HG03060 (cell line): ENCODE data around the gene LSM5.
"Not testable (repeated sequence)": the region's sequence is repeated elsewhere in the genome, so short reads cannot be mapped to it uniquely, and the experiment has no call there.

ENCODE experiments used
- ATAC-seq: cut with Tn5 transposase; IDR thresholded peaks from one replicate; pipeline ENCODE4 v1.9.1; 2021; ENCODE audit warnings: low read depth, moderate number of reproducible peaks; ENCODE audit not compliant: unreplicated experiment

LSM5 gene

GRCh38 chr7:32506266-32507054 lies 16.3 kb upstream of the LSM5 start:
- peak; percentile 93 for ATAC-seq

- ATAC-seq = no peak
Observed at GRCh38 chr7:32502728-32503127, 12.5 kb upstream of the LSM5 start.

- no peak for ATAC-seq
Observed at GRCh38 chr7:32501522-32501921, 11.3 kb upstream of the LSM5 start.

GRCh38 chr7:32500922-32501341 lies 10.8 kb upstream of the LSM5 start:
- peak; percentile 51 for ATAC-seq

GRCh38 chr7:32500216-32500615 lies 10.0 kb upstream of the LSM5 start:
- not testable (repeated sequence) for ATAC-seq

GRCh38 chr7:32499755-32500154 lies 9.6 kb upstream of the LSM5 start:
- ATAC-seq = not testable (repeated sequence)

- ATAC-seq = no peak
Observed at GRCh38 chr7:32496052-32496813, 6.1 kb upstream of the LSM5 start.

- ATAC-seq = peak; percentile 81
Observed at GRCh38 chr7:32495298-32496051, 5.3 kb upstream of the LSM5 start, which contains the start of gene AVL9. Gene AVL9 (plus strand): TSS chr7:32495489. CDS start chr7:32495710, 221 bp downstream.

- ATAC-seq = peak; percentile 5
Observed at GRCh38 chr7:32494946-32495297, 4.7 kb upstream of the LSM5 start.

GRCh38 chr7:32489788-32490126 lies 423 bp downstream of the LSM5 start:
- ATAC-seq = no peak

GRCh38 chr7:32481921-32482320 lies 8.3 kb downstream of the LSM5 start:
- ATAC-seq = no peak

GRCh38 chr7:32481176-32481575 lies 9.0 kb downstream of the LSM5 start:
- ATAC-seq = no peak

GRCh38 chr7:32479574-32480200 lies 10.5 kb downstream of the LSM5 start:
- ATAC-seq = no peak

GRCh38 chr7:32477649-32477980 lies 12.6 kb downstream of the LSM5 start:
- no peak for ATAC-seq

GRCh38 chr7:32476816-32477648 lies 13.1 kb downstream of the LSM5 start:
- no peak for ATAC-seq

- no peak for ATAC-seq
Observed at GRCh38 chr7:32474008-32474407, 16.2 kb downstream of the LSM5 start.

GRCh38 chr7:32472015-32472414 lies 18.2 kb downstream of the LSM5 start:
- no peak for ATAC-seq

GRCh38 chr7:32470871-32471270 lies 19.3 kb downstream of the LSM5 start:
- no peak for ATAC-seq

- not testable (repeated sequence) for ATAC-seq
Observed at GRCh38 chr7:32470004-32470403, 20.2 kb downstream of the LSM5 start.
